GM23338 (cell line): ENCODE measurements around the gene G6PC2.

ENCODE experiments used
- CREB1 ChIP-seq: fragments of 250-450 bp; sonication (Bioruptor Pico); IDR thresholded peaks from 2 replicates; pipeline ENCODE4 v1.5.0; 2020; ENCODE audit warnings: low read depth, mild to moderate bottlenecking, moderate library complexity
- CTCF ChIP-seq, 2 experiments: fragments of 200-600 bp in 1 of 2; sonication (generic) in 1 of 2; conservative IDR thresholded peaks; 2 replicates each; pipeline versions ENCODE4 v1.5.1 to v1.6.1; 2016 to 2017; ENCODE audit warnings: antibody characterized with exemption in 2 of 2, low read depth in 2 of 2, mild to moderate bottlenecking in 2 of 2, moderate library complexity in 1 of 2
- ETS1 ChIP-seq: IDR thresholded peaks from 2 replicates; pipeline ENCODE4 v1.6.1; 2016; ENCODE audit warnings: antibody characterized with exemption
- EZH2 ChIP-seq: fragments of 200-600 bp; sonication (generic); IDR thresholded peaks from one replicate; pipeline ENCODE4 v1.8.0; 2017; ENCODE audit warnings: antibody characterized with exemption, mild to moderate bottlenecking, low read depth; ENCODE audit not compliant: unreplicated experiment
- EZH2phosphoT487 ChIP-seq: fragments of 200-600 bp; sonication (generic); IDR thresholded peaks from one replicate; pipeline ENCODE4 v1.8.1; 2018; ENCODE audit warnings: antibody characterized with exemption; ENCODE audit not compliant: unreplicated experiment
- NANOG ChIP-seq: IDR thresholded peaks from 2 replicates; pipeline ENCODE4 v1.6.1; 2016; ENCODE audit warnings: antibody characterized with exemption, borderline replicate concordance
- POLR2AphosphoS5 ChIP-seq: IDR thresholded peaks from 2 replicates; pipeline ENCODE4 v1.6.1; 2016; ENCODE audit warnings: antibody characterized with exemption, low read depth
- REST ChIP-seq: IDR thresholded peaks from one replicate; pipeline ENCODE4 v1.6.1; 2018; ENCODE audit warnings: antibody characterized with exemption; ENCODE audit not compliant: unreplicated experiment
- STAT1 ChIP-seq: IDR thresholded peaks from one replicate; pipeline ENCODE4 v1.6.1; 2016; ENCODE audit warnings: antibody characterized with exemption; ENCODE audit not compliant: unreplicated experiment
- ZNF114 ChIP-seq: fragments of 250-450 bp; sonication (Bioruptor Pico); IDR thresholded peaks from 2 replicates; pipeline ENCODE4 v1.5.0; 2020; ENCODE audit warnings: mild to moderate bottlenecking, moderate library complexity
- ZNF331 ChIP-seq: fragments of 250-450 bp; sonication (Bioruptor Pico); IDR thresholded peaks from 2 replicates; pipeline ENCODE4 v1.5.0; 2020; ENCODE audit warnings: low read depth, mild to moderate bottlenecking, moderate library complexity

GRCh38 chr2:168941297-168941696 is 40.2 kb downstream of the G6PC2 start:
- no peak for TF ChIP-seq CTCF (conservative IDR thresholded peaks at IDR 0.05; ENCODE audit: low read depth in 2 of 2)
- TF ChIP-seq EZH2: no peak
- no peak for TF ChIP-seq POLR2AphosphoS5
- TF ChIP-seq REST: no peak
- TF ChIP-seq STAT1: no peak
- no peak for TF ChIP-seq ZNF114 (CRISPR knock-in tag)
- TF ChIP-seq ZNF331 (CRISPR knock-in tag): no peak
- TF ChIP-seq CREB1 (CRISPR knock-in tag): no peak
- no peak for TF ChIP-seq EZH2phosphoT487
- no peak for TF ChIP-seq ETS1
- no peak for TF ChIP-seq NANOG
